GM12874 (cell line): ENCODE results near the gene GCLM.
A peak's percentile ranks its signal among the peaks of the same experiment; 100 is the strongest.

ENCODE experiments used
- CTCF ChIP-seq: IDR thresholded peaks from 2 replicates; pipeline ENCODE4 v1.5.1; 2011; ENCODE audit warnings: low read depth, mild to moderate bottlenecking, control low read depth, low read length, moderate library complexity; ENCODE audit not compliant: insufficient read depth

GCLM gene

DNA sequence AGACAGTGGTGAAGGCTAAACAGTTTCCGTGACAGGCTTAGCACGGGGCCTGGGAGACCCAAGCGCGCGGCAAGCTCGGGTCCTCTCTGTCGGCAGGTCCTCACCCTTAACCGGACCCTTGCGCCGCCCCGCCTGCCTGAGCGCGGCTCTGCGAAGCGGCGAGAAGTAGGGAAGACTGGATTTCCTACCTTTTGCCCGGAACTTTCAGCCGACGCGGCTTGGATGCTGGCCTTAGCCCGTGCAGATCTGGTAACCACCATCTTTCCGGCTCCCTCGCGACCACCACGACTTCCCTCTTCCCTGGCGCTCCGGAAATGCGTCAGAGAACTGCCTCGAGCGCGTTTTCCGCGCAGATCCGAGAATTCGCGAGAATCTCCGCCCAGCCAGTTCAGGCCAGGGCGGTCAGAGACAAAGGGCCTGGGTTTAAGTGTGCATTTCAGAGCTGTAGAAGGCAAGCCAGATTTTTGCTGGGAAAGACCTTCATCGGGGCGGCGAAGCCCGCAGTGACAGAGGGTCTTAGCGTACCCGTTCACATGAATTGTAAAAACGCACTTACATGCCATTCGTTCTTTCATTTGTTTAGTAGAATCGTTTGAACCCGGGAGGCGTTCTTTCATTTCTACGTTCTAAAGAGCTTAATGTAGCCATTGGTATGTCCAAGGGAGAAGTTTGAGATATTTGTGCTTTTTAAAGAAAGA lies 30.2 kb downstream of the GCLM start, which contains the start of gene DNTTIP2:
Gene DNTTIP2, minus strand, starts transcription at position 318 of the 698 bp plus-strand sequence. Its CDS starts 58 bp downstream, at position 260.
- no peak for TF ChIP-seq CTCF

DNA sequence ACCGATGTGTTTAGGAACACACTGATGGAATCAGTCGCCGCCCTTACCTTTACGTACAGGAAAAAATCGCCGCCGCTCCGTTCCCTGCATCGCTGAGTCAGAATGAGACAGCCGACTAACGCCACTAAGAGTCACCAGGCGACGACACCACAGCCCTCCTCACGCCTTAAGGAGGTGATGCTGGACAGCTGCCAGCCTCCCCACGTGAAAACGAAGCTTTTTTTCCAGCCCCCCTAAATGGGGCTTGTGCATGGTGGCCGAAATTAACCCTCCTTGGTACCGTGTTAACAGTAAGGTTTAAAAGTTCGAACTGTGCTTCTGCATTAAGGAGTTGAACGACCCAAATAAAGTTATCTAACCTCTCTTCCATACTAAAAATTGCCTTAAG lies 30.7 kb downstream of the GCLM start:
- TF ChIP-seq CTCF, result no peak

GRCh38 chr1:93877529-93877928 lies 31.7 kb downstream of the GCLM start:
- TF ChIP-seq CTCF, result no peak

DNA sequence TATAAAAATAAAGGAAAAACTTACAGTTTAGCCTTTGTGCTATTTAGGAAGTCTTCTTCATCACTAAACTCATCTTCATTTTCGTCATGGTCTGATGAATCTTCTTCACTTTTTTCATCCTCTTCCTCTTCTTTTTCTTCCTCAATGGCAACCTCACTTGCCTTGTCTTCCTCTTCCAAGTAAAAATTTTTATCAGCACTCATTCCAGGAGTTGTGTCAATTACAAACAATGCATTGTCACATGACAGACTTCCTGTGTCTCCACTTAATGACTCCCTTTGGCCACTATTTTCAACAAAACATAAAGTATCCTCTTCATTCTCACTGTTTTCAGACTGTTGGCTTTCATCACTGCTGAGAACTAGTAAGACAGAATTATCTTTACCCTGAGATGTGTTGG lies 33.0 kb downstream of the GCLM start:
- TF ChIP-seq CTCF, result no peak

DNA sequence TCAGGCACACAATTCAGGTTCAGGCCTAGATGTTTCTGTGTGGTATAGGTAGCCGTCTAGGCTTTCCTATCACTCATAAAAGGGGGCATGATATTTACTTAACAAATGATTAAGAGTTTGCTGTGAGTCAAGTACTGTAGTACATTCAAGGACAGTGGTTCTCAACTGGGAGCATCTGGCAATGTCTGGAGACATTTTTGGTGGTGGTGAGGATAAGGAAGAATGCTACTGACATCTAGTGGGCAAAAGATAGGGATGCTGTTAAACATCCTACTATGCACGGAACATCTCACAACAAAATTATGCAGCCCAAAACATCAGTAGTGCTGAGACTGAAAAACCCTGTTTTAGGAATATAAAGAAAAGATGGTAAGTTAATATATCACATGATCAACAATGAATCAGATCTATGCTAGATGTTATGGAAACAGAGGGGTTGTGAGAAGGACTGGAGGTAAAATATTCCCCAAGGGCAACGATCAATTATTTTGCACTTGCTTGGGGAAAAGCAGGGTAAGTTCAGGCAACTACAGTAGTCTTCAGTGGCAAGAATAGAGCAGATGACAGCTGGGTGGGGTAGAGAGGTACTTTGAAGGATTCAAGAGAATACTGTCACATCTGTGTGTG lies 35.1 kb downstream of the GCLM start:
- peak; percentile 46 for TF ChIP-seq CTCF

- TF ChIP-seq CTCF, result no peak
These were observed 37.9 kb downstream of the GCLM start for GRCh38 chr1:93871366-93871765.

DNA sequence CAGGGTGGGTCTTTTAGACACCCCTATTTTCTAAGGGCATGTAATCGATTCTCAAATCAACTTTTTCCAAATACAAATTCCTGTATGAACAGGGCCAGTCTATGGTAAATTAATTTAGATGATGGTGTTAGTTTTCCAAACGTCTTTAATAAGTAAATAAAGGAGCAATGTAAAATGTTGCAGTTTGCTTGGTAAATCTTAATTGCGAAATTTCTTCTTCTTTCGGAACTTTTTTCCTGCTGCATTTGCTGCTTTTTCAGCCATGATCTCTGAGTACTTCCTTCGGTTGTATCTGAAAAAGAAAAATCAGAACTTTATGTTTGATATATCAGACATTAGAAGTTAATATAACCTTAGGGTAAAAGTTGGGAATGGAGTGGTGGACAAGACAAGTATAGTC lies 39.6 kb downstream of the GCLM start:
- TF ChIP-seq CTCF, result no peak
